Middle frontal gyrus (tissue), 1 donor: ENCODE results near the gene FNDC11.
"Not testable (repeated sequence)": the region's sequence is repeated elsewhere in the genome, so short reads cannot be mapped to it uniquely, and the experiment has no call there.

Source experiments
- DNase-seq: peaks from one replicate; pipeline ENCODE4 v3.0.0-alpha.2; 2015; ENCODE audit warnings: low spot score; ENCODE audit errors: extremely low spot score

The FNDC11 gene

GRCh38 chr20:63553251-63553932 is 567 bp upstream of the FNDC11 start:
- no peak for DNase-seq

DNA sequence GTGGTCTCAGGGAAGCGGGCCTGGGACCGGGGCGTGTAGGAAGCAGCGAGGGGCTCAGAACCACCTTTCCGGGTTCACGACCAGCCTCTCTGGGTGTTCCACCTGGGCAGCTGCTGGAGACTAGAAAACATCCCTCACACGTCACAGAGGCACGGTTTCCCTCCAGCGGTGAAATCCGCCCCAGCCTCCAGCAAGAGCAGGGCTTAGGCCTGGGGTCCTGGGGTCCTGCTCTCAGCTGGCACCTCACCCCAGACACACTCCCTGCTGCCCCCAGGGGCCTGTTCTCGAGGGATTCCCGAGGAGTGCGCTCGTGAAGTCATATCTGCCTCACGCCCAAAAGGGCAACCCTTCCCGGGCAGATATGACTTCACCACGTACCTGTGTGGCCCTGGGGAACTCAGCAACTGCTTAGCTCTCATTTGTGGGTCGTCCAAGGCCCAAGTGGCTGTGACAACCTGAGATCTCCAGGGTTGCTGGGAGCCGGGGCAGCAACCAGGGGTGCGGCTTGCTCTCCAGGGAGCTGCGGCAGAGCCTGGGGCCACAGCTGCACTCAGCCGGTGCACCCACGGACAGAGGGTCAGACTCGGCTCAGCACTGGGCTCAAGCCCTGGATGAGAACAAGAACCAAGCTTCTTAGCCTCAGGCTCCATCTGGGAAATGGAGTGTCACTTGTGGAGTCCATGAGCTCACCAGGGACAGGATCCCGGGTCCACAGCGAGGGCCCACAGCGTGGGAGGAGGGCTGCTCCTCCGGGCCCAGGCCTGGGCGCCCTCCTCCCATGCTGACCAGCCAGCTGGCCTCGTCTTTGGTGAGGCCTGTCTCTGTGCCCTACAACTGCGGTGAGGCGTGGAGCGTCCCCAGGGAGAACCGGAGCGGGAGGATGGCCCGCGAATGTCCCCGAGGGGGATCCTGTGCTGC is 661 bp downstream of the FNDC11 start:
- no peak for DNase-seq

- DNase-seq, result no peak
Observed at GRCh38 chr20:63555661-63556381, 1.9 kb downstream of the FNDC11 start.

DNA sequence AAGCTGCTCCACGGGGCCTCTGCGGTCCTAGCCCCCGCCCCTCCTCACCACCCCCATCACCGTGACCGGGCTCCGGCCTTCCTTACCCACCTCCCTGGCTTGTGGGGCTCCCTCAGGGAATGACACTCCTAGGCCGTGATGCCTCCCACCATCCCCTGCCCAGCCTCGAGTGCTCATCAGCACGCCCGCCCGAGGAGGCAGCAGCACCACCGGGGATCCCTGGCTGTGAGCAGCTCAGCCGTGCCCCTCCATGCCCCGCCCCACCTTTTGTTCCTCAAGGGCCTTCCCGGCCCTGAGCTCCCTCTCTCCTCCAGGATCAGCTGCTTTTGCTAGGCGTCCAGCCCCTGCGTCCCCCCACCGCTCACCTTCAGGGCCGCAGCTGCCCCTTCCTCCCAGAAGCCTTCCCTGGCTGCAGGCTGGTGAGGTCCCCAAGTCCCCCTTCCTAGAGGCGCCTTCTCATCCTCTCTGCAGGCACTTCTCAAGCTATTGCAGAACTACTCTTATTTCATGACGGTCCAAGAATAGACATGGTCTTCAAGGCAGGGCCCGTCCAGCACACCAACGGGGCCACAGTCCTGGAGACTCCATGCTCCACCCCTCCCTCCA is 3.0 kb downstream of the FNDC11 start:
- DNase-seq, result no peak

DNA sequence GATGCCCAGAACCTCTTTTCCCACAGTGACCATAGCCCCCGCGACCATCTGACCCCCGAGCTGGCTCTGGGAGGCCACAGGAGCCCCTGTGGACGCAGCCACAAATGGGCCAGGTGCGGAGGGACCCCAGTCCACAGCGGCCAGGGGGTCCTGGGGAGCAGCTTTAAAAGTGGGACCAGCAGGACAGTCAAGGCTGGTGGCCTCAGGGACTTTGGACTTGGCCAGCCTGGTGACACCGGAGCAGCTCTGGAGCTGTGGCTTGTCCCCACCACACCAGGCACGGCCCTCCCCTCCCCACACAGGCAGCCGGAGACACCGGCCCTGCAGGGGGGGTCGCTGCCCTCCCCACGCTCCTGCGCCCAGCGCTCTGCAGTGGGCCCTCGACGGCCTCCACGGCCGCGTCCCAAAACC is 3.5 kb downstream of the FNDC11 start:
- DNase-seq, result no peak

DNA sequence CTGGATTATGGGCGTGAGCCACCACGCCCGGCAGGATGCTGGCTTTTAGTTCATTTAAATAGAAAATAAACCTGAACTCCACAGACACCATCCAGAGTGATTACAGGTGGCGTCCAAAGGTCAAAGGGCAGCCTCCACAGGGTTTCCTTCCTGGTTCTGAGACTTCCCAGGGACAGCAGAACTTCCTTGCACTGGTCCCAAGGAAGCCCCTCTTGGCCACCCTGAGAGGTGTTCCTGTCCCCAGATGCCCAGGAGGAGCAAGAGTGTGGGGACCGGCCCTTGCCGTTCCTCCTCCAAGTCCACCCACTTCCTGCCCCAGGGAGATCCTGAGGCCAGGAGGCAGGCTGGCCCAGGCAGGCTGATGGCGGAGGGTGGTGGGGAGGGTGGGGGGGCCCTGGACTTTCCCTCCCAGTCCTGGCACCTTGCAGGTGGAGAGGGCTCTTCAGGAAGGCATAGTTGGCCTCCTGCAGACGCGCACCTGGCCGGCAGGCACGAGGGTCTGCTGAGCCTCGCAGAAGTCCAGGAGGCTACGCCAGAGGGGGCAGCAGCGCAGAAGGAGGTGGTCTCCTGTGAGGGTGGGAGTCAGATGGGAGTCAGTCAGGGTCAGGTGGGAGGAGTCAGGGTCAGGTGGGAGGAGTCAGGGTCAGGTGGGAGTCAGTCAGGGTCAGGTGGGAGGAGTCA is 5.0 kb downstream of the FNDC11 start:
- no peak for DNase-seq

DNA sequence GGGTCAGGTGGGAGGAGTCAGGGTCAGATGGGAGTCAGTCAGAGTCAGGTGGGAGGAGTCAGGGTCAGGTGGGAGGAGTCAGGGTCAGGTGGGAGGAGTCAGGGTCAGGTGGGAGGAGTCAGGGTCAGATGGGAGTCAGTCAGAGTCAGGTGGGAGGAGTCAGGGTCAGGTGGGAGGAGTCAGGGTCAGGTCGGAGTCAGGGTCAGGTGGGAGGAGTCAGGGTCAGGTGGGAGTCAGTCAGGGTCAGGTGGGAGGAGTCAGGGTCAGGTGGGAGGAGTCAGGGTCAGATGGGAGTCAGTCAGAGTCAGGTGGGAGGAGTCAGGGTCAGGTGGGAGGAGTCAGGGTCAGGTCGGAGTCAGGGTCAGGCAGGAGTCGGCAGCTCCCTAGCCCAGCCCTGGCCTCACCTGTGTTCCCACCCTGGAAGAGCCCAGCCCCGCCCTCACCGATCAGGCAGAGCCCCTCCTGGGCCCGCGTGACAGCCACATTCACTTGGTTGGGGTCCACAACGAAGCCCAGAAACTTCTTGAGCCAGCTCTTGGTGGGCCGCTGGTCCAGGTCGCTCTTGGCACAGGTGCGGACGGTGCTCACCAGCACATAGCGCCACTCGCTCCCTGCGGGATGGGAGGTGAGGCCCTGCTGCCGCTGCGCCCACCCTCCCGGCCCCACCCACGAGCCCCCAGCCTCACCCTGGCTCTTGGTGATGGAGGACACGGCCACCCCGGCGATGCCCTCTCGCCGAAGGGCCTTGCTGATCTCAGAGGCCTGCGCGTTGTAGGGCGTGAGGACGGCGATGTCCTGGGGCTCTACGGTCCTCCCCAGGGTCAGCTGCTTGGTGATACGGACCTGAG is 5.8 kb downstream of the FNDC11 start:
- DNase-seq, result not testable (repeated sequence)

DNA sequence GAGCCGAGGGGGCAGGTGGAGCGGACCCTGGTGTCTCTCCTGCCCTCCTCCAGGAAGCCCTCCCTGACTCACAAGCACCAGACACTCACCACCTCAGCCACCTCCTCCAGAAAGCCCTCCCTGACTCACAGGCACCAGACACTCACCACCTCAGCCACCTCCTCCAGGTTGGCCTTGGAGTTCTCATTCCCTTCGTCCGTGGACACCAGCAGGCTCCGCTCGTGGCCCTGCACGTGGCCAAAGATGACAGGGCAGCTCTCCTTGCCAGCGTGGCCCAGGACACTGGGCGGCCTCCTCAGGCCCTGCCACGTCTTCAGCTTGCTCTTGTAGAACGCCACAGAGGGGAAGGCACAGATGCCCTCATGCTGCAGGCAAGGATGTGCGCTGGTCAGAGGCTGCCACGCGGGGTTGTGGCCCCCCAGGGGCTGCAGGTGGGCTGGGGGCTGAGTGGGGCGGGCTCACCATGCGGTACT is 6.4 kb downstream of the FNDC11 start:
- DNase-seq, result no peak

DNA sequence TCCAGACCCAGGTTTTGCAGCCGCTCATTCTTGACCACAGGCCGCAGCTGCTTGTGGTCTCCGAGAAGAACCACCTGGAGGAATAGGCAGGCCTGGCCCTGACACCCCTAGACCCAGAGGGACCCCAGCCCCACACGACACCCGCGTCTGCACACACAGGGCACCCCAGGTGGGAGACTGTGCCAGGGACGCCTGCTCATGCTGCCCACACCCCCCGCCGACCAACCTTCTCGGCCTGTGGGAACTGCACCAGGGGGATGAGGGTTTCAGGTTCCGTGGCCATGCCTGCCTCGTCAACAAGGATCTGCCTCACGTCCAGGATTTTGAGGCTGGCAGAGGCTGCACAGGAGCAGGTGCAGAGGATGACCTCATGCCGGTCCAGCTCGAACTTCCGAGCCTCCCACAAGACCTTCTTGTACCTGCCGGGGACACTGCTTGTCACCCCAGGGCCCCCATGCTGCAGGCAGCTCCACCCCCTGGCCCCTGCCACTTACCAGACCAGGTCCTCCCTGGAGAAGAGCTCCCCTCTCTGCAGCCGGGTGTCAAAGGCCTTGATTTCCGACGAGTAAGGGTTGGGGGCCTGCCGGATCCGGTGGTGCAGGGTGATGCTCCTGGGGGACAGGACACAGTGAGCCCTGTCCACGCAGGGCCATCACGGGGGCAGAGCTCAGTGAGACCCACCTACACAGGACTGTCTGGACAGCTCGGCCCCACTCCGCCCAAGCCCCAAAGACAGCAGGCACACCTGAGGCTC is 7.1 kb downstream of the FNDC11 start:
- no peak for DNase-seq

DNA sequence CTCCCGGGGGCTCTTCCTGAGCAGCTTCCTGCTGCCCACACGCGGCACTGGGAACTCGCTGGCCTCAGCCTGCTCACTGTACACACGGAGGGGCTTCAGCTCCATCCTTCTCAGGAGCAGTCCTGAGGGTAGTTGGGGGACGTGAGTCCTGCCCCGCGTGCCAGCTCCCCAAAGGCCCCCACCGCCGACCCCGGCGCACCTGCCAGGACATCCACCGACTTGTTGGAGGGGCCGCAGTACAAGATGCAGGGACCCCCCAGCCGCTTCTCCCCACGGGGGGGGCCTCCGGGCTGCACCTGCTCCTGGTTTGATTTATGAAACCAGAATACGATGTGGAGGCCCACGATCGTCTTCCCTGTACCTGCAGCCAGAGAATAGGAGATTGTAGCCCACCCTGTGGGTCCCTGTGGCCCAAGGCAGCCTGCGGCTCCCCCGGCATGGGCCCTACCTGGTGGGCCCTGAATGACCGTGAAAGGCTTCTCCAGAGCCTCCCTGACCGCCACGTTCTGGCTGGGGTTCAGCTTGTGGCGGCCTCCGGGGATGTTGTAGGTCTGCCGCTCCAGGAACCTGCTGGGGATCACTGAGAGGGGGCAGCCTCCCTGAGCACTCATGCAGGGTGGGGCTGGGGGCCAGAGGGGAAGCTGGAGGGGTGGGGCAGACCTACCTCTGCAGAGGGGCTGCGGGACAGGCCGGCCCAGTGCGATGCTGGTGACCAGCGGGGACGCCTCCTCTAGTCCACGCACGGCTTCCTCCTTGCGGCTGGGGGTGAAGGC is 7.9 kb downstream of the FNDC11 start:
- no peak for DNase-seq

DNA sequence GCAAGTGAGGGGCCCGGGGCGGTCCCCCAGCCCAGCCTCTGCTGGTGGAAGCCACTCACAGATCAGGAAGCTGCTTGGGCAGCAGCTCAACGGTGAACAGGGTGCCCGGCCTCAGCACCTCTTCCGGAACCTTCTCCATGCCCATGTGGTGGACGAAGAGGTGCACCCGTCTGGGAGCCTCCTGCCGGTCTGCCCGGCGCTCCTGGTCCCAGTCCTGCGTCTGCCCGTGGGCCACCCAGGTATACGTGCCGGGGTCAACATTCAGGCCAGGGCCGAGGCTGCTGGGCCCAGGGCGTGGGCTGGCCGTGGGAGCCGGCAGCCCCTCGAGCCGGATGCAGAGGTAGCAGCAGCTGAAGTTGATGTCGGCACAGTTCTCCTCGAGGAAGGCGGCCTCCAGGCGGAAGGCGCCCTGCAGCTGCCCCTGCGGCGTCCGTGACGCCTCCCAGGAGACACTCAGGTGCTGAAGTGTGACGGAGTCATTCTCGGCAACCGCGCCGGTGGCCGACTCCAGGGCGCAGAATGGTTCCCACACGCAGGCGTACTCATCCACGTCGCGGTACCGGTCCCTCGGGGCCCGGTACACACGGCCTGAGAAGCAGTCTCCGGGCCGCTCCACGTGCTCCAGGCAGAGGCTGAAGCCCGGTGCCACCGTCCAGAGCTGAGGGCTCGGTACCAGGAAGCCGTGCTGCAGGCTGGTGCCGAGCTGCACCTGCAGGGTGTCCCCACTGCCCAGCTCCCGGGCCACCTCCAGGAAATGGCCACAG is 8.7 kb downstream of the FNDC11 start:
- no peak for DNase-seq

DNA sequence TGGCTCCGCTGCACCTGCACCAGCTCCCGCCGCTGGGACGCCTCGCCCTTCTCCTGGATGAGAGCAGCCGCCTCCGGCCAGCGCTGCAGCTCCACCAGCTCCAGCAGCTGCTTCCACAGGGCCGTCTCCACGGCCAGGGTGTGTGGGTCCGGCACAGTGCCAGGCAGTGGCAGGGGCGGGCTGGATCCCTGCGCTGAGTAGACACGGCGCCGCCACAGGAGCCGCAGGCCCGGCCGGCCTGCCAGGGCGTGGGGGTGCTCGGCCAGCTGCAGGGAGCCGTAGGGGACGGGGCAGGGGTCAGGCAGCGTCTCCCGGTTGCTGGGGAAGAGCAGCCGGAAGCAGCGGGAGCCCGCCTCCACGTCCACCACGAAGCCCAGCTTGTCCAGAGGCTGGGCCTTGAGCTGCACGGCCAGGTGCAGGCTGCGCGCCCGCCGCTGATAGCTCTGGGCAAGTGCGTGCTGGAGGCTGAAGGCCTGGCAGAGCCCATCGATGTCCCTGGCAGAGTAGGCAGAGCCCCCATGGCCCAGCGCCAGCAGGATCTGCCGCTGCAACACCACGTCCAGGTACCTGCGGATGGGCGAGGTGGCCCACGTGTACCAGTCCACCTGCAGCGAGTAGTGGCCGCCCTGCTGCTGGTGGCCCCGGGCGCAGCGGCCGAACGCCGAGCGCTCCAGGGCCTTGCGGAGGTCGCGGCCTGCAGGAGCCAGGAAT is 9.4 kb downstream of the FNDC11 start:
- no peak for DNase-seq

DNA sequence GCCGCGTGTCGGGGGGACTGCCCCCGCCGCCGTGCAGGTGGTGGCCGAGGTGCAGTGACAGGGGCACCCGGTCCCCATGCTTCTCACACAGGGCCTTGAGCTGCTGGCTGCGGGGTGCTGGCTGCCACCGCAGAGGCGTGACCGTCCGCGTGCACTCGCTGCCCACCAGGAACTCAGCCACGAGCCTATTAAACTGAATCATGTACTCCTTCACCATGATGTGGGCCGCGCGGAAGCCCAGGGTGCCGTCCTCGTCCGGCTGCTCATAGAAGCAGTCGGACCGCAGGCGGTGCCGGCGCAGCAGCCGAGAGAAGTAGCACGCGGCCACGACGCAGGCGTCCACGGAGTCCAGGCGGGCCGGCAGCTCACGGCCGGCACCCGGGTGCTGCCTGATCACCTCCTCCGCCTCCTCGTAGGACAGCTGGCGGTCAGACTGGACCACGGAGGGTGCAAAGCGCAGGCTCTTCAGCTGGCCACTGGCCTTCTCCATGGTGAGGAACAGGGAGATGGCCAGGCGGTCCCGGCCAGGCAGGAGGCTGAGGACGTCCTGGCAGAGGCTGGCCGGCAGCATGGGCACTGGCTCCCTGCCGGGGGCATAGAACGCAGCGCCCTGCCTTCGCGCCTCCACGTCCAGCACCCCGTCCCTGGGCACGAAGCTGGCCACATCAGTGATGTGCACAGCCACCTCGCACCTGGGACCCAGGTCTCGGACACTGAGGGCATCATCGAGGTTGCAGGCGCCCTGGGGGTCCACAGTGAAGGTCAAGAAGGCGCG is 10.3 kb downstream of the FNDC11 start:
- DNase-seq, result no peak

- no peak for DNase-seq
Observed at GRCh38 chr20:63565021-63565698, 11.2 kb downstream of the FNDC11 start.

DNA sequence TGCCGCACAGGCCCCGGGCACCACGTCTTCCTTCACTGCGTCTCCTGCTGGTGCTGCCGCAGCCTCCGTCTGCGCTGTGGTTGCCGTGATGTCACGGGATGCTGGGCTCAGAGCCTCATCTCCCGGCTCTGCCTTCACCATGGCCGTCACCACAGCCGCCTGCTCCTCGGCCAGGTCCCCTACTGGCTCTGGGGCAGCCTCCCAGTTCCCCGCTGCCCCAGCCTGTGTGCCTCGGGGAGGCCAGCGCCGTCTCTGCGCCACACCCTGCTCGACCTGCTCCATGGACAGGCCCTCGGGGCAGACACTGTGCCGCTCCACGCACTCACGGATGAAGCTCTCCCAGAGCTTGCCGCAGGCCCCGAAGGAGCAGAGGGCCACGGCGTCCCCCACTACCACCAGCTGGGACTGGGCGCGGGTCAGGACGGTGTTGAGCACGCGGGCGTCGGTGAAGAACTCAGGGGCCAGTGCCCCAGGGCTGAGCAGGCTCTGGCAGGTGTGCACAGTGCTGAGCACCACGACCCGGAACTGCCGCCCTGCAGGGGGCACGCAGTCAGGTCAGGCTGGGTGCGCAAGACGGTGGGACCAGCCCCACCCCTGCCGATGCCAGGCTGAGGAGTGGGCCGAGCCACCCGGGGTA is 11.9 kb downstream of the FNDC11 start:
- no peak for DNase-seq
